ENCODE measurements around the gene CAVIN2.

DNA sequence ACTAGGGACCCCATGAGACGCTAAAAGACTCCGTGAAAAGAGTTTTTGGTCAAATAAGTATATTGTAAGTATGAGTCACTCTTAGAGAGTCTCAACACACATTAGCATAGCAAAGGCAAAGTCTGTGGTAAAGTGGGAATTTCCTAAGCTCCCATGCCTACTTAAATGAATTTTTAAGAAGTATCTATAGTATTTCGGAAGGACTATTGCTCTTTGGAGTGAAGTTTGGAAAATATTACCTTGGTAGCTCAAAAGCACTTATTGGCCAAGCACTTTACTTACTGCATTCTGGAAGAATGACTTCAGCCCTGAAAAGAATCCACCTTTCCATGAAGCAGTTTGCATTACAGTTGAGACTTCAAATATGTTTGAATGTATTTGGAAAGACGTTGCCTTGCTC lies 57.1 kb downstream of the CAVIN2 start:
- TF ChIP-seq ZNF660 (tag by site-specific recombination; IDR thresholded peaks at IDR 0.05) = no peak
- no peak for TF ChIP-seq CTCF (tag by site-specific recombination; IDR thresholded peaks at IDR 0.05)
- no peak for TF ChIP-seq TRIM28 (IDR thresholded peaks at IDR 0.05; ENCODE audit: borderline replicate concordance, low read length)
- TF ChIP-seq ZNF354C (tag by site-specific recombination; IDR thresholded peaks at IDR 0.05; ENCODE audit: borderline replicate concordance, low read depth) = no peak

Data from HEK293 (cell line).